OCI-LY1 (cell line): ENCODE measurements around the gene RNF217.

Source experiments
- H2AFZ ChIP-seq: fragments of 200-600 bp; sonication (generic), shearing (Covaris generic); 2 replicates; pipeline ENCODE4 v1.6.0; 2014; ENCODE audit warnings: antibody characterized with exemption, mild to moderate bottlenecking, low read length
- H3F3A ChIP-seq: fragments of 200-600 bp; sonication (generic), shearing (Covaris generic); 2 replicates; pipeline ENCODE4 v1.6.0; 2014; ENCODE audit warnings: mild to moderate bottlenecking, antibody characterized with exemption, low read length, moderate library complexity; ENCODE audit not compliant: insufficient read depth
- H3K27ac ChIP-seq: fragments of 200-600 bp; sonication (generic); 2 replicates; pipeline ENCODE4 v1.5.1; 2014; ENCODE audit warnings: low read length, mixed run types, mild to moderate bottlenecking, low read depth; ENCODE audit not compliant: poor library complexity, severe bottlenecking
- H3K27me3 ChIP-seq: fragments of 200-600 bp; sonication (generic); 2 replicates; pipeline ENCODE4 v1.6.0; 2014; ENCODE audit warnings: antibody characterized with exemption, mild to moderate bottlenecking, low read length, moderate library complexity; ENCODE audit not compliant: insufficient read depth
- H3K36me3 ChIP-seq: fragments of 200-600 bp; sonication (generic); 2 replicates; pipeline ENCODE4 v1.6.1; 2014; ENCODE audit warnings: mild to moderate bottlenecking, antibody characterized with exemption, low read length, moderate library complexity, mixed read lengths; ENCODE audit not compliant: insufficient read depth
- H3K4me1 ChIP-seq: fragments of 200-600 bp; sonication (generic); 2 replicates; pipeline ENCODE4 v1.5.1; 2014; ENCODE audit warnings: mild to moderate bottlenecking, low read length, moderate library complexity; ENCODE audit not compliant: insufficient read depth, severe bottlenecking
- H3K4me2 ChIP-seq: fragments of 200-600 bp; sonication (generic), shearing (Covaris generic); 2 replicates; pipeline ENCODE4 v1.6.1; 2014; ENCODE audit warnings: low read length
- H3K4me3 ChIP-seq: fragments of 200-600 bp; sonication (generic); 2 replicates; pipeline ENCODE4 v1.5.1; 2014; ENCODE audit warnings: low read length, low read depth, mild to moderate bottlenecking, mixed read lengths; ENCODE audit not compliant: poor library complexity, severe bottlenecking
- H3K79me2 ChIP-seq: fragments of 200-600 bp; shearing (Covaris generic); 2 replicates; pipeline ENCODE4 v1.6.1; 2016; ENCODE audit warnings: mixed run types, low read length, mixed read lengths; ENCODE audit not compliant: insufficient read depth
- H3K9ac ChIP-seq: fragments of 200-600 bp; sonication (generic), shearing (Covaris generic); 2 replicates; pipeline ENCODE4 v1.6.1; 2014; ENCODE audit warnings: mild to moderate bottlenecking, low read length, mixed read lengths
- H3K9me2 ChIP-seq: fragments of 200-600 bp; sonication (generic), shearing (Covaris generic); 2 replicates; pipeline ENCODE4 v1.6.1; 2014; ENCODE audit warnings: low read depth, mild to moderate bottlenecking, low read length, mixed read lengths
- H3K9me3 ChIP-seq: fragments of 200-600 bp; shearing (Covaris generic); 2 replicates; pipeline ENCODE4 v1.6.1; 2014; ENCODE audit warnings: low read length, mixed read lengths
- H4K20me1 ChIP-seq: fragments of 200-600 bp; sonication (generic), shearing (Covaris generic); 2 replicates; pipeline ENCODE4 v1.6.0; 2016; ENCODE audit warnings: mild to moderate bottlenecking, low read length; ENCODE audit not compliant: insufficient read depth
- EZH2 ChIP-seq: fragments of 200-600 bp; sonication (generic), shearing (Covaris generic); IDR thresholded peaks from 2 replicates; pipeline ENCODE4 v1.8.0; 2017; ENCODE audit warnings: borderline replicate concordance, mixed run types, mild to moderate bottlenecking, antibody characterized with exemption, low read length, moderate library complexity, mixed read lengths
- TF ChIP-seq, protein P1 (sequence below): fragments of 200-600 bp; sonication (generic), shearing (Covaris generic); IDR thresholded peaks from 2 replicates; pipeline ENCODE4 v1.5.1; 2017; ENCODE audit warnings: mild to moderate bottlenecking, antibody characterized with exemption, low read length, moderate library complexity, mixed read lengths

The RNF217 gene

DNA sequence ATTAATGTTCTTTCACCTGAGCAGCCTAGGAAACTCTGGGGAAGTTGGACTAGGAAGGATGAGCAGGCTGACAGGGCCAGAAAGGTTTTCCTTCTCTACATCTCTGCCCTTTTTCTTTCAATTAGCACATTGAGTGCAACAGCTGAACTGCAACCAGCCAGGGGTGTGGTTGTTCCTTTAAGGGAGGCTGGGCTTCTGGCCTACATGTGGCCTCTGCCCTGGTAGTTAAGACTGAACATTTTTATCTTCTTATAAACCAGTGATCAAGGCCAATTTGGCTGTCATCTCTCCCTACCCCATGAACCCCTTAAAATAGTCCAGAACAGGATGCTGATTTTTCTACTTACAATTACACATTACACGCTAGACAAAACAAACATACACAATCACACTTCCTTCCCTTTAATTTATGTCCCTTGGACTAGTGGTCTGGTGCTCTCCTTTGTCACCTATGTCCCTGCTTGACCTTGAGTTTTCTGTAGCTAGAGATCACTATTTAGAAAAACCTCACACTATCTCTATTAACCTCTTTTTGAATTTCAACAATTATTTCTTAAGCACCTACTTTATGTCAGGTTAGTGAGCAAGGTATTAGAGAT lies 60.3 kb downstream of the RNF217 start:
- TF ChIP-seq EZH2: no peak
- TF ChIP-seq, protein P1, sequence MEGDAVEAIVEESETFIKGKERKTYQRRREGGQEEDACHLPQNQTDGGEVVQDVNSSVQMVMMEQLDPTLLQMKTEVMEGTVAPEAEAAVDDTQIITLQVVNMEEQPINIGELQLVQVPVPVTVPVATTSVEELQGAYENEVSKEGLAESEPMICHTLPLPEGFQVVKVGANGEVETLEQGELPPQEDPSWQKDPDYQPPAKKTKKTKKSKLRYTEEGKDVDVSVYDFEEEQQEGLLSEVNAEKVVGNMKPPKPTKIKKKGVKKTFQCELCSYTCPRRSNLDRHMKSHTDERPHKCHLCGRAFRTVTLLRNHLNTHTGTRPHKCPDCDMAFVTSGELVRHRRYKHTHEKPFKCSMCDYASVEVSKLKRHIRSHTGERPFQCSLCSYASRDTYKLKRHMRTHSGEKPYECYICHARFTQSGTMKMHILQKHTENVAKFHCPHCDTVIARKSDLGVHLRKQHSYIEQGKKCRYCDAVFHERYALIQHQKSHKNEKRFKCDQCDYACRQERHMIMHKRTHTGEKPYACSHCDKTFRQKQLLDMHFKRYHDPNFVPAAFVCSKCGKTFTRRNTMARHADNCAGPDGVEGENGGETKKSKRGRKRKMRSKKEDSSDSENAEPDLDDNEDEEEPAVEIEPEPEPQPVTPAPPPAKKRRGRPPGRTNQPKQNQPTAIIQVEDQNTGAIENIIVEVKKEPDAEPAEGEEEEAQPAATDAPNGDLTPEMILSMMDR: no peak

DNA sequence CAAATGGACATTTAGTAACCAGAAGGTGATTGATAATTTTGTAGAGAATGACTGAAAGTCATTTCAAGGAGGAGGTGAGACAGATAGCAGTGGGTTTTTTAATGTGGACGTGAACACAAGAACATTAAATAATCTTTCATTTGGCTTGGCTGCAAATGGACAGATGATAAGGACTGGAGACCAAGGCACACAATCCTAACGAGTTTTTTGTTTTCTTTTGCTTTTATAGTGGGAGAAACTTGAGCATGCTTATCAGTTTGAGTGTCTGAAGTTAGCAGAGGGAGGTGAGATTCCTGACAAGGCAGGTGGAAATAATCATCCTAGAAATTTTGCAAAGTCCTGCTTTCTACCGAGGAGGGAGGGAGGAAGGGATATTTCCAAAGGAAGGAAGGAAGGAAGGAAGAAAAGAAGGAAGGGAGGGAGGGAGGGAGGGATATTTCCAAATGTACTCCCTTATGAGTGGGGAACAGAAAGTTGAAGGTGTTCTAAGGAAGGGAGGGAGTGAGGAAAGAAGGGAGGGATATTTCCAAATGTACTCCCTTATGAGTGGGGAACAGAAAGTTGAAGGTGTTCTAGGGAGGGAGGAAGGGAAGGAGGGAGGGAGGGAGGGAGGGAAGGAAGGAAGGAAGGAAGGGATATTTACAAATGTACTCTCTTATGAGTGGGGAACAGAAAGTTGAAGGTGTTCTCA lies 63.1 kb downstream of the RNF217 start:
- Histone ChIP-seq H3K9ac (no peak overlapping the region), H3K79me2 (no peaks in the 10 kb centered on the region), H3F3A (no peaks in the 10 kb centered on the region), H3K4me3 (no peak overlapping the region), H4K20me1 (no peaks in the 10 kb centered on the region), H3K4me1 (no peaks in the 10 kb centered on the region), H3K27me3 (no peaks in the 10 kb centered on the region), H3K9me2 (no peaks in the 10 kb centered on the region), H3K27ac (no peak overlapping the region), H3K4me2 (no peak overlapping the region), H2AFZ (no peak overlapping the region), H3K36me3 (no peaks in the 10 kb centered on the region), H3K9me3 (no peaks in the 10 kb centered on the region)
- TF ChIP-seq EZH2: no peak

More for the DNA sequence above, 60.3 kb downstream of the RNF217 start:
- no peaks in the 10 kb centered on the region for H3K9me3 ChIP-seq
- no peak overlapping the region for H2AFZ ChIP-seq
- no peaks in the 10 kb centered on the region for H4K20me1 ChIP-seq
- no peaks in the 10 kb centered on the region for H3K36me3 ChIP-seq
- H3K9ac ChIP-seq: no peak overlapping the region
- H3K4me1 ChIP-seq: no peaks in the 10 kb centered on the region
- H3K4me3 ChIP-seq: no peak overlapping the region
- no peak overlapping the region for H3K27ac ChIP-seq
- H3K4me2 ChIP-seq: no peak overlapping the region
- no peaks in the 10 kb centered on the region for H3K27me3 ChIP-seq
- no peaks in the 10 kb centered on the region for H3K79me2 ChIP-seq
- no peaks in the 10 kb centered on the region for H3F3A ChIP-seq
- no peaks in the 10 kb centered on the region for H3K9me2 ChIP-seq

DNA sequence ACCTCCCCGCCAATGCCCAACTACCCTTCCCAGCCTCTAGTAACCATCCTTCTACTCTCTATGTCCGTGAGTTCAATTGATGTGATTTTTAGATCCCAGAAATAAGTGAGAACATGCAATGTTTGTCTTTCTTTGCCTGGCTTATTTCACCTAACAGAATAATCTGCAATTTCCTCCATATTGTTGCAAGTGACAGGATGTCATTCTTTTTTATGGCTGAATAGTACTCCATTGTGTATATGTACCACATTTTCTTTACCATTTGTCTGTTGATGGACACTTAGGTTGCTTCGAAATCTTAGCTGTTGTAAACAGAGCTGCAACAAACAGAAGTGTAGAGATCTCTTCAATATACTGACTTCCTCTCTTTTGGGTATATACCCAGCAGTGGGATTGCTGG lies 65.0 kb downstream of the RNF217 start:
- Histone ChIP-seq H3K27ac (no peak overlapping the region), H3K4me1 (no peaks in the 10 kb centered on the region)

More for the DNA sequence above, 65.0 kb downstream of the RNF217 start:
- H3K79me2 ChIP-seq: no peaks in the 10 kb centered on the region
- H4K20me1 ChIP-seq: no peaks in the 10 kb centered on the region
- H3K36me3 ChIP-seq: no peaks in the 10 kb centered on the region
- no peak overlapping the region for H3K9ac ChIP-seq
- no peaks in the 10 kb centered on the region for H3K9me2 ChIP-seq
- no peak overlapping the region for H2AFZ ChIP-seq
- no peaks in the 10 kb centered on the region for H3F3A ChIP-seq
- no peak overlapping the region for H3K4me2 ChIP-seq
- no peaks in the 10 kb centered on the region for H3K9me3 ChIP-seq
- H3K27me3 ChIP-seq: no peaks in the 10 kb centered on the region
- no peak overlapping the region for H3K4me3 ChIP-seq
- no peak for TF ChIP-seq EZH2
- TF ChIP-seq, protein P1: no peak
